Ovary (tissue), 3 donors: Measurements from ENCODE around the gene CAMTA1.

Source experiments
- CTCF ChIP-seq, 3 donors: fragments of 450-650 bp in 2 of 3; fragments of 200-600 bp in 1 of 3; IDR thresholded peaks; one replicate each; pipeline versions ENCODE4 v1.5.1 to v1.8.0; 2016 to 2022; ENCODE audit warnings: antibody characterized with exemption in 3 of 3, mild to moderate bottlenecking in 1 of 3
- EP300 ChIP-seq: sonication (generic); formaldehyde crosslinking; IDR thresholded peaks from one replicate; pipeline ENCODE4 v1.6.1; 2017; ENCODE audit warnings: antibody characterized with exemption
- POLR2A ChIP-seq: fragments of 450-650 bp; IDR thresholded peaks from one replicate; pipeline ENCODE4 v1.6.1; 2017; ENCODE audit warnings: antibody characterized with exemption, mild to moderate bottlenecking, moderate library complexity
- donor health status: DM: no; HTN: no; CAD: no.

GRCh38 chr1:7350804-7351203 lies 565.5 kb downstream of the CAMTA1 start:
- TF ChIP-seq CTCF (IDR thresholded peaks at IDR 0.05) (no peak), EP300 (no peak), POLR2A (no peak)
